HG03139 (cell line): Measurements from ENCODE around the gene AMOTL1.

ENCODE experiments used
- ATAC-seq: cut with Tn5 transposase; IDR thresholded peaks from one replicate; pipeline ENCODE4 v1.9.1; 2021; ENCODE audit not compliant: unreplicated experiment

The AMOTL1 gene

GRCh38 chr11:94740083-94741021 is 27.8 kb upstream of the AMOTL1 start:
- ATAC-seq: no peak

- peak; percentile 53 for ATAC-seq
Observed at GRCh38 chr11:94741022-94741679, 27.0 kb upstream of the AMOTL1 start.

- no peak for ATAC-seq
Observed at GRCh38 chr11:94742665-94743064, 25.5 kb upstream of the AMOTL1 start.

GRCh38 chr11:94746721-94747120 is 21.4 kb upstream of the AMOTL1 start:
- ATAC-seq: no peak

GRCh38 chr11:94747146-94747545 is 21.0 kb upstream of the AMOTL1 start:
- ATAC-seq: no peak

- no peak for ATAC-seq
Observed at GRCh38 chr11:94747601-94748041, 20.5 kb upstream of the AMOTL1 start.

GRCh38 chr11:94749369-94749768 is 18.8 kb upstream of the AMOTL1 start:
- no peak for ATAC-seq

GRCh38 chr11:94750319-94751217 is 17.6 kb upstream of the AMOTL1 start:
- no peak for ATAC-seq

- ATAC-seq: no peak
Observed at GRCh38 chr11:94751218-94751609, 16.9 kb upstream of the AMOTL1 start.

- ATAC-seq: no peak
Observed at GRCh38 chr11:94751786-94752185, 16.4 kb upstream of the AMOTL1 start.

- no peak for ATAC-seq
Observed at GRCh38 chr11:94753630-94754029, 14.5 kb upstream of the AMOTL1 start.

- no peak for ATAC-seq
Observed at GRCh38 chr11:94754335-94754734, 13.8 kb upstream of the AMOTL1 start.

- no peak for ATAC-seq
Observed at GRCh38 chr11:94754819-94755218, 13.3 kb upstream of the AMOTL1 start.

GRCh38 chr11:94755494-94755893 is 12.7 kb upstream of the AMOTL1 start:
- no peak for ATAC-seq

GRCh38 chr11:94757037-94757735 is 11.0 kb upstream of the AMOTL1 start:
- ATAC-seq: peak; percentile 71

GRCh38 chr11:94758666-94759065 is 9.5 kb upstream of the AMOTL1 start:
- ATAC-seq: no peak

GRCh38 chr11:94759522-94759921 is 8.6 kb upstream of the AMOTL1 start:
- no peak for ATAC-seq

- ATAC-seq: no peak
Observed at GRCh38 chr11:94760296-94760695, 7.9 kb upstream of the AMOTL1 start.

- no peak for ATAC-seq
Observed at GRCh38 chr11:94762208-94762607, 5.9 kb upstream of the AMOTL1 start.

- ATAC-seq: no peak
Observed at GRCh38 chr11:94762995-94763394, 5.2 kb upstream of the AMOTL1 start.
